GM12878 (cell line): ENCODE results near the gene IFITM1. TPM values are rescaled to one million over a fixed set of nuclear protein-coding genes. Genes with fewer than 3 reads are reported as not detected.
"Not testable (repeated sequence)": the region's sequence is repeated elsewhere in the genome, so short reads cannot be mapped to it uniquely, and the experiment has no call there.

Source experiments
- ATAC-seq: fragments of 200-7000 bp; cut with Tn5 transposase; 3 replicates; pipeline ENCODE4 v1.9.1; 2020; ENCODE audit warnings: mild to moderate bottlenecking, moderate library complexity
- BruUV-seq: library from RNA; stranded (reverse); fragments of 400-500 nt; replicated peaks from 2 replicates; lab custom pipeline; 2021; lab: Mats Ljungman, UMichigan
- CTCF ChIA-PET: fragments of 300-600 bp; sonication (Branson Sonifier 250); formaldehyde crosslinking; extraction: SDS; loops from one replicate; lab custom pipeline; 2021; ENCODE audit warnings: inconsistent platforms; lab: Yijun Ruan, JAX
- POLR2A ChIA-PET: fragments of 350-600 bp; formaldehyde crosslinking; extraction: SDS; loops from one replicate; lab custom pipeline; 2021; ENCODE audit warnings: inconsistent platforms; lab: Charles Lee
- RAD21 ChIA-PET: fragments of 300-600 bp; sonication (Branson Sonifier 250); formaldehyde crosslinking; loops from one replicate; lab custom pipeline; 2023; ENCODE audit warnings: antibody characterized with exemption; ENCODE audit not compliant: unreplicated experiment; lab: Charles Lee
- SMC1A ChIA-PET: fragments of 300-600 bp; sonication (Branson Sonifier 250); formaldehyde crosslinking; loops from one replicate; lab custom pipeline; 2023; ENCODE audit not compliant: unreplicated experiment, uncharacterized antibody; lab: Charles Lee
- DNase-seq: peaks from one replicate; pipeline ENCODE4 v3.0.0-alpha.2; 2011; ENCODE audit warnings: low read depth, low spot score
- FAIRE-seq: peaks from 3 replicates; lab custom pipeline; 2011; peaks lifted over from hg19 to GRCh38; lab: Jason Lieb, UNC
- H2AFZ ChIP-seq: 2 replicates; pipeline ENCODE4 v1.6.0; 2011; ENCODE audit warnings: low read depth, low read length, control low read depth; ENCODE audit not compliant: control insufficient read depth
- H3K27ac ChIP-seq: 2 replicates; pipeline ENCODE4 v1.5.1; 2011; ENCODE audit warnings: control low read depth; ENCODE audit not compliant: control insufficient read depth, insufficient read depth
- H3K27me3 ChIP-seq, 2 experiments: replicated peaks in 1 of 2; 2 replicates each; pipeline versions ENCODE4 v1.6.0 to v1.6.1; 2011; ENCODE audit warnings: low read length in 1 of 2; ENCODE audit not compliant: control insufficient read depth in 2 of 2, insufficient read depth in 2 of 2
- H3K36me3 ChIP-seq, 2 experiments: 2 replicates each; pipeline ENCODE4 v1.5.1; 2011; ENCODE audit warnings: low read length in 1 of 2; ENCODE audit not compliant: control insufficient read depth in 2 of 2, insufficient read depth in 2 of 2
- H3K4me1 ChIP-seq: 2 replicates; pipeline ENCODE4 v1.6.1; 2011; ENCODE audit warnings: mild to moderate bottlenecking, low read length, moderate library complexity, mixed read lengths; ENCODE audit not compliant: control insufficient read depth, insufficient read depth
- H3K4me2 ChIP-seq: 2 replicates; pipeline ENCODE4 v1.6.0; 2011; ENCODE audit warnings: control low read depth; ENCODE audit not compliant: control insufficient read depth, insufficient read depth
- H3K4me3 ChIP-seq: fragments of 200-600 bp; sonication (generic); 2 replicates; pipeline ENCODE4 v1.5.1; 2016
- H3K79me2 ChIP-seq: 2 replicates; pipeline ENCODE4 v1.6.0; 2011; ENCODE audit warnings: low read length; ENCODE audit not compliant: control insufficient read depth, insufficient read depth
- H3K9ac ChIP-seq: 2 replicates; pipeline ENCODE4 v1.8.0; 2011; ENCODE audit warnings: low read length, control low read depth, mixed read lengths; ENCODE audit not compliant: control insufficient read depth, insufficient read depth
- H3K9me3 ChIP-seq: replicated peaks from 3 replicates; pipeline ENCODE4 v1.5.1; 2011; ENCODE audit warnings: mild to moderate bottlenecking, low read length; ENCODE audit not compliant: control insufficient read depth, insufficient read depth
- H4K20me1 ChIP-seq: 2 replicates; pipeline ENCODE4 v1.6.0; 2011; ENCODE audit not compliant: control insufficient read depth, insufficient read depth
- IKZF1 ChIP-seq: fragments of 450-650 bp; conservative IDR thresholded peaks from 2 replicates; pipeline ENCODE4 v1.6.1; 2017; ENCODE audit warnings: antibody characterized with exemption, mild to moderate bottlenecking
- IKZF2 ChIP-seq, 2 experiments: fragments of 450-650 bp; IDR thresholded peaks; 2 replicates each; pipeline ENCODE4 v1.6.1; 2017; ENCODE audit warnings: mild to moderate bottlenecking in 2 of 2, moderate library complexity in 2 of 2
- WGBS: methylation state at CpG from one replicate; pipeline ENCODE4 v1.1.6; 2016; ENCODE audit warnings: low lambda C conversion rate; ENCODE audit not compliant: insufficient replicate concordance, insufficient coverage; ENCODE audit errors: missing lambda C conversion rate; 5-methylcytosine and 5-hydroxymethylcytosine counted together
- in situ Hi-C: fragments of 300-500 bp; cut with MboI; formaldehyde crosslinking; loops from 9 replicates; pipeline ENCODE4 v1.14.3; 2018; ENCODE audit warnings: mixed read lengths
- intact Hi-C: fragments of 100-400 bp; cut with micrococcal nuclease; formaldehyde crosslinking; loops from one replicate; pipeline ENCODE4 v1.14.2; 2022; ENCODE audit not compliant: unreplicated experiment
- polyA plus RNA-seq, 11 experiments: library from polyadenylated mRNA; depleted of rRNA in 4 of 11; unstranded in 6 of 11; stranded (reverse) in 5 of 11; fragments of >200 nt; fragmentation: Nextera tagmentation in 4 of 11; fragmentation: Illumina TruSeq in 1 of 11; extraction: Ambion mirVana in 4 of 11; extraction: Trizol in 1 of 11; gene quantifications; 1 replicate in 1 of 11; 2 replicates in 10 of 11; pipeline versions ENCODE4 v1.2.1 to v1.2.3, GENCODE V29; 2011 to 2016; ENCODE audit warnings: inconsistent platforms in 2 of 11, missing spikeins in 2 of 11, low read depth in 1 of 11
- total RNA-seq, 4 experiments: library from RNA; depleted of rRNA in 3 of 4; stranded (reverse); fragments of >200 nt in 3 of 4; fragmentation: Illumina TruSeq in 1 of 4; extraction: Trizol in 1 of 4; gene quantifications; 2 replicates each; pipeline versions ENCODE4 v1.2.1 to v1.2.3, GENCODE V29; 2013 to 2021

The IFITM1 gene
- total and polyA plus RNA-seq, 10 of the 15 experiments (the other 5 are each of a cell fraction or from before 2014, with no cell fraction given): 396 to 2,788 (median 607) TPM

DNA sequence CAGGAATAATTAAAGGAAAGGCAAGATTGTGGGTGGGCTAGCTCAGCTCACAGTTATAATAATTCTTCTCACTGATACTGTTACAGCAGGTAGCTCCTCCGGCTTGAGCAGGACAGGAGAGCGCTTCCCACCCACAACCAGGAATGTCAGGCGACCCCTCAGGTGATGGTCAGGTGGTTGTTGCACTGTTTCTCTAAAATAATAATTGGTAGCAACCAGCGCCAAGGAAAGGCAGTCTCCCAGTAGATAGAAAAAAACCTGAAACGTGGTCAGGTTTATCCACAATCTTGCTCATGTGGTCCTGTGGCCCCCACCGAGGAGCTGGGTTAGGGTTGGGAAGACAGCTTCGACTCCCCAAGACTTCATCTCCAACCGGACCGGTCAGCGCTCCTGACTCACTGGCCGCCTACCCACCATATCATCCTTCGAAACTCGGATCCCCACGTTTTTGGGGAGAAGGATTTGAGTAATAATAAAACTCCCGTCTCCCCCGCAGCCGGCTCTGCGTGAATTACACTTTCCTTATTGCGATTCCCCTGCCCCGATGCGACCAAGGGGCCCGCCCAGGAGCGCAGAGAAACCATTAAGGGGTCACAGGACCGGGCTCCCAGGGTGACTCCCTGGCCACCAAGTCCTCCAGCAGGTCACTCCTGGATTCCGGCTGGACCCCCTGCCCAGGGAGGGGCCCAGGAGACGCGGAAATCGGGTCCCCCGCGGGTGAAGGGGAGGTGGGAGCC, 4.0 kb downstream of the IFITM1 start:
- ATAC-seq, DNase-seq, H3K36me3 ChIP-seq, in situ Hi-C loops, intact Hi-C loops, H4K20me1 ChIP-seq, H3K9me3 ChIP-seq, H2AFZ ChIP-seq, BruUV-seq, H3K4me1 ChIP-seq, H3K27me3 ChIP-seq: not testable (repeated sequence)
- peak; percentile 57 for FAIRE-seq
- Histone ChIP-seq H3K9ac (peak overlapping the region; percentile 65), H3K4me2 (peak overlapping the region; percentile 97), H3K27ac (peak overlapping the region; percentile 98), H3K79me2 (peaks cover 53% of the 10 kb centered on the region), H3K4me3 (peak overlapping the region; percentile 87)
- RAD21 ChIA-PET: interaction anchor here (1.0 to 4.5 kb wide), 7 partner anchors 9 to 37 kb away, joined by 3 to 46 read pairs (median 7); partner anchors contain the start of gene IFITM2
- POLR2A ChIA-PET: interaction anchor here (0.5 to 4.5 kb wide), 12 partner anchors 9 to 221 kb away, joined by 3 to 45 read pairs (median 7); partner anchors contain the start of genes BET1L and RIC8A
- TF ChIP-seq IKZF2 (IDR thresholded peaks at IDR 0.05) (peak; percentile 20 to 22; a peak in 1 of 4 replicates), IKZF1 (peak; percentile 50)
- 43% methylated on average over 14 of the region's 30 CpGs for WGBS
- SMC1A ChIA-PET: interaction anchor here (0.8 to 4.0 kb wide), 12 partner anchors 9 to 81 kb away, joined by 3 to 42 read pairs (median 4); no protein-coding TSS in a partner anchor
- CTCF ChIA-PET: interaction anchor here (0.6 to 3.7 kb wide), 13 partner anchors 9 to 85 kb away, joined by 3 to 43 read pairs (median 5); partner anchors contain the start of gene IFITM2

DNA sequence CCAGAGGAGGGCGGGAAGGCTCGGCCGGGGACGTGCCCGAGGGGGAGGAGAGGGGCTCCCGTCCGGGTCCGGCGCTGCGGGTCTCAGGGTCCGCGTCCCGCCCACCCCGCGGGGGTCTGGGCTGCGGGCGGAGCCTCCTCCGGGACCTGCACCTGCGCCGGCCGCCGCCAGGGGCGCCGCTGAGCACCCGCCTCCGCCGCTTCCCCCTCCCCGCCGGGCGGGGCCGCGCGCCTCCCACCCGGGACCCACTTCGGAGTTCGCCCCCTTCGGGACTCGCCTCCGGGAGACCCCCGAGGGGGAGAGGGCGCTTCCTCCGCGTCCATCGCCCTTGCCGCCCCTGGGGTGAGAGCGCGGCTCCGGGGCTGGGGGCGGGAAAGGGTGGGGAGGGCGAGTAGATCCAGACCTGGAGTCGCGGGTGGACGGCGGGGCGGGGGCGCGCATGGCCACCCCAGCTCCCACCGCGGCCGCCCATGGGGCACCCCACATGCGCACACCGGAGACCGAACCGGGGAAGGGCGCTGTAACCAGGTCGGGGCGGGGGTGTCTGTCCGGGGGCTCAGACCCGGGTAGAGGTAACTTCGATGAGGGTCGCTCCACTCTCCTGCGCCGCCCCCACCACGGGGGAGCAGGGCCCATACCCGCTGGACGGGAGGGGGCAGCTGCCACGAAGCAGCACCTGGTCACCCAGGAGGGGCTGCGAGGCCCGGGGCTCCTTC, 4.7 kb downstream of the IFITM1 start:
- WGBS: under 1% methylated on average over 12 of the region's 79 CpGs
- BruUV-seq, FAIRE-seq, H3K27me3 ChIP-seq, in situ Hi-C loops, H4K20me1 ChIP-seq, DNase-seq, H2AFZ ChIP-seq, H3K36me3 ChIP-seq, H3K4me1 ChIP-seq, intact Hi-C loops, H3K9me3 ChIP-seq: not testable (repeated sequence)
- ChIA-PET RAD21 (interaction anchor here (0.8 to 4.5 kb wide), 4 partner anchors 11 to 36 kb away, joined by 3 to 46 read pairs (median 15); partner anchors contain the start of gene IFITM2), CTCF (interaction anchor here (0.6 to 3.7 kb wide), 4 partner anchors 10 to 37 kb away, joined by 3 to 43 read pairs (median 20); partner anchors contain the start of gene IFITM2), SMC1A (interaction anchor here (1.3 to 4.0 kb wide), 5 partner anchors 10 to 51 kb away, joined by 3 to 42 read pairs (median 7); no protein-coding TSS in a partner anchor), POLR2A (interaction anchor here (0.8 to 4.5 kb wide), 6 partner anchors 9 to 50 kb away, joined by 3 to 45 read pairs (median 6); no protein-coding TSS in a partner anchor)
- H3K4me2 ChIP-seq: peak overlapping the region; percentile 25; the same call in 1 of the 2 replicates
- peaks cover 46% of the 10 kb centered on the region for H3K79me2 ChIP-seq
- peak overlapping the region; percentile 58 for H3K27ac ChIP-seq
- ATAC-seq: peak; percentile 52
- peak overlapping the region; percentile 54; the same call in 1 of the 2 replicates for H3K9ac ChIP-seq
- H3K4me3 ChIP-seq: peak overlapping the region; percentile 50; the same call in 1 of the 2 replicates

DNA sequence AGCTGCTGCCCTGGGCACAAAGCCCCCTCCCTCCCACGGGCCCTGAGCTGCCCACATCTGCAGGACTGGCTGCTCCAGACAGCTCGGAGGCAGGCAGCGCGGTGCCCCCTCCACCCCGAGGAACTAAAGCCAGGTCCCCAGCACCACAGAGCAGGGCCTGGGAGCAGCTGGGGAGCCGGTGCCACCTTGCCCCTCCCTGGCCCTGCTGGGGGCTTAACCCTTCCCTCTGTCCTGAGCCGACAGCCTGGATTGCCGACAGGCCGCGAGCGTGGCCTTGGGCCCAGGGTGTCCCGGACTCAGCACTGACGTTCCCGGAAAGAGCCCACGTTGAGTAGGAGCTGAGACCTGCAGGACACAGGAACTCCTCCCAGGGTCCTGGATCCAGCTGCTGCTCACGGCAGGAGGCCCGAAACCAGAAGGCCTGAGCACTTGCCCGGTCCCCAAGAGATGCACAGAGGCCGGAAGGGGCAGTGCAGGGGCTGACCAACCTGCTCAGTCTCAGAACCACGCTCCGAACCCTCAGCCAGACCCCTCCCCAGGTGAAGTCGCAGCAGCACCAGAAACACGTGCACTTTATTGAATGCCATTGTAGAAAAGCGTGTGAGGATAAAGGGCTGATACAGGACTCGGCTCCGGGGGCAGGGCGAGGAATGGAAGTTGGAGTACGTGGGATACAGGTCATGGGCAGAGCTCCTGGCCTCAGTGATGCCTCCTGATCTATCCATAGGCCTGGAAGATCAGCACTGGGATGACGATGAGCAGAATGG, 5.5 kb downstream of the IFITM1 start:
- peak overlapping the region; percentile 50; the same call in 1 of the 2 replicates for H3K4me3 ChIP-seq
- H3K4me1 ChIP-seq, H2AFZ ChIP-seq, SMC1A ChIA-PET, in situ Hi-C loops, FAIRE-seq, H3K36me3 ChIP-seq, intact Hi-C loops, CTCF ChIA-PET, H3K9me3 ChIP-seq, H3K27me3 ChIP-seq, DNase-seq, H4K20me1 ChIP-seq, BruUV-seq: not testable (repeated sequence)
- ChIA-PET POLR2A (interaction anchor here (1.1 kb wide), 1 partner anchor 10 kb away, joined by 6 read pairs; no protein-coding TSS in a partner anchor), RAD21 (interaction anchor here (0.8 kb wide), 1 partner anchor 11 kb away, joined by 3 read pairs; no protein-coding TSS in a partner anchor)
- H3K4me2 ChIP-seq: peak overlapping the region; percentile 60
- peak; percentile 42 for ATAC-seq
- H3K9ac ChIP-seq: peak overlapping the region; percentile 54; the same call in 1 of the 2 replicates
- H3K27ac ChIP-seq: peak overlapping the region; percentile 58
- 62% methylated on average over 20 of the region's 29 CpGs for WGBS
- peaks cover 38% of the 10 kb centered on the region for H3K79me2 ChIP-seq
